Activated B cell treated with CpG ODN at 0.5 μM for 24 hours (primary cell): ENCODE data around the gene ME2. TPM values are rescaled to one million over a fixed set of nuclear protein-coding genes. Genes with fewer than 3 reads are reported as not detected.

Source experiments
- ATAC-seq: fragments of 200-7000 bp; cut with Tn5 transposase; one replicate; pipeline ENCODE4 v1.10.0; 2021; ENCODE audit warnings: low read depth, mild to moderate bottlenecking, moderate library complexity
- CTCF ChIA-PET: fragments of 350-600 bp; sonication (Branson Sonifier 250); formaldehyde crosslinking; loops from one replicate; lab custom pipeline; 2021; ENCODE audit warnings: antibody characterized with exemption; lab: Charles Lee
- POLR2A ChIA-PET: fragments of 350-600 bp; sonication (Branson Sonifier 250); formaldehyde crosslinking; loops from one replicate; lab custom pipeline; 2021; ENCODE audit warnings: antibody characterized with exemption; lab: Charles Lee
- DNase-seq: peaks from one replicate; pipeline ENCODE4 v3.0.0; 2022
- H3K27ac Mint-ChIP-seq: one replicate; pipeline ENCODE4 v1.8.0; 2020; ENCODE audit warnings: mixed read lengths
- H3K27me3 Mint-ChIP-seq: one replicate; pipeline ENCODE4 v1.8.0; 2021; ENCODE audit warnings: mixed read lengths
- H3K36me3 Mint-ChIP-seq: one replicate; pipeline ENCODE4 v1.8.0; 2021; ENCODE audit warnings: low read depth, mixed read lengths
- H3K4me1 Mint-ChIP-seq: one replicate; pipeline ENCODE4 v1.8.0; 2021; ENCODE audit warnings: mixed read lengths
- H3K4me3 Mint-ChIP-seq: one replicate; pipeline ENCODE4 v1.8.0; 2020; ENCODE audit warnings: mild to moderate bottlenecking, mixed read lengths
- H3K9me3 Mint-ChIP-seq: one replicate; pipeline ENCODE4 v1.8.0; 2020; ENCODE audit warnings: mixed read lengths
- intact Hi-C: fragments of 100-400 bp; cut with micrococcal nuclease; formaldehyde crosslinking; loops from one replicate; pipeline ENCODE4 v1.15.1; 2024
- total RNA-seq: library from RNA; stranded (reverse); gene quantifications from 2 replicates; pipeline ENCODE4 v1.2.3, GENCODE V29; 2022
- TF ChIP-seq, protein P1 (sequence below): fragments of 200-600 bp; IDR thresholded peaks from one replicate; pipeline ENCODE4 v1.8.0; 2022; ENCODE audit warnings: antibody characterized with exemption, mild to moderate bottlenecking

ME2 gene
- total RNA-seq, 1 donor from 2014 or later: 63.5 TPM

- no peak overlapping the region for H3K27ac Mint-ChIP-seq
- H3K9me3 Mint-ChIP-seq: no peaks in the 10 kb centered on the region
- H3K36me3 Mint-ChIP-seq: peaks cover 55% of the 10 kb centered on the region
- no peak for DNase-seq
- intact Hi-C loops: no loop called here
- ATAC-seq: no peak
- CTCF ChIA-PET: no interaction called here
- no peaks in the 10 kb centered on the region for H3K27me3 Mint-ChIP-seq
- POLR2A ChIA-PET: no interaction called here
- peaks cover 12% of the 10 kb centered on the region for H3K4me1 Mint-ChIP-seq
- TF ChIP-seq, protein P1, sequence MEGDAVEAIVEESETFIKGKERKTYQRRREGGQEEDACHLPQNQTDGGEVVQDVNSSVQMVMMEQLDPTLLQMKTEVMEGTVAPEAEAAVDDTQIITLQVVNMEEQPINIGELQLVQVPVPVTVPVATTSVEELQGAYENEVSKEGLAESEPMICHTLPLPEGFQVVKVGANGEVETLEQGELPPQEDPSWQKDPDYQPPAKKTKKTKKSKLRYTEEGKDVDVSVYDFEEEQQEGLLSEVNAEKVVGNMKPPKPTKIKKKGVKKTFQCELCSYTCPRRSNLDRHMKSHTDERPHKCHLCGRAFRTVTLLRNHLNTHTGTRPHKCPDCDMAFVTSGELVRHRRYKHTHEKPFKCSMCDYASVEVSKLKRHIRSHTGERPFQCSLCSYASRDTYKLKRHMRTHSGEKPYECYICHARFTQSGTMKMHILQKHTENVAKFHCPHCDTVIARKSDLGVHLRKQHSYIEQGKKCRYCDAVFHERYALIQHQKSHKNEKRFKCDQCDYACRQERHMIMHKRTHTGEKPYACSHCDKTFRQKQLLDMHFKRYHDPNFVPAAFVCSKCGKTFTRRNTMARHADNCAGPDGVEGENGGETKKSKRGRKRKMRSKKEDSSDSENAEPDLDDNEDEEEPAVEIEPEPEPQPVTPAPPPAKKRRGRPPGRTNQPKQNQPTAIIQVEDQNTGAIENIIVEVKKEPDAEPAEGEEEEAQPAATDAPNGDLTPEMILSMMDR: no peak
- H3K4me3 Mint-ChIP-seq: no peak overlapping the region
Observed at GRCh38 chr18:50895350-50896045, 16.6 kb downstream of the ME2 start.

- H3K4me3 Mint-ChIP-seq: no peak overlapping the region
- ATAC-seq (no peak), DNase-seq (no peak)
- no peaks in the 10 kb centered on the region for H3K9me3 Mint-ChIP-seq
- TF ChIP-seq, protein P1: no peak
- ChIA-PET POLR2A (no interaction called here), CTCF (no interaction called here)
- H3K27ac Mint-ChIP-seq: no peak overlapping the region
- intact Hi-C loops: no loop called here
- H3K4me1 Mint-ChIP-seq: peaks cover 18% of the 10 kb centered on the region
- H3K27me3 Mint-ChIP-seq: no peaks in the 10 kb centered on the region
- H3K36me3 Mint-ChIP-seq: peaks cover 55% of the 10 kb centered on the region
Observed at GRCh38 chr18:50896093-50896492, 17.2 kb downstream of the ME2 start.

GRCh38 chr18:50898919-50899318 lies 20.0 kb downstream of the ME2 start:
- Mint-ChIP-seq H3K4me3 (no peak overlapping the region), H3K27me3 (no peaks in the 10 kb centered on the region), H3K4me1 (peaks cover 22% of the 10 kb centered on the region), H3K36me3 (peaks cover 63% of the 10 kb centered on the region), H3K27ac (no peak overlapping the region), H3K9me3 (no peaks in the 10 kb centered on the region)
- DNase-seq (no peak), ATAC-seq (no peak)
- CTCF ChIA-PET: no interaction called here
- POLR2A ChIA-PET: no interaction called here
- TF ChIP-seq, protein P1: no peak
- intact Hi-C loops: no loop called here

- H3K9me3 Mint-ChIP-seq: peaks cover 5% of the 10 kb centered on the region
- no peak overlapping the region for H3K4me3 Mint-ChIP-seq
- H3K27ac Mint-ChIP-seq: no peak overlapping the region
- H3K27me3 Mint-ChIP-seq: no peaks in the 10 kb centered on the region
- peaks cover 20% of the 10 kb centered on the region for H3K4me1 Mint-ChIP-seq
- intact Hi-C loops: loop anchor here (5.0 kb wide), 1 partner anchor 65 kb away; the partner anchor contains the start of gene ELAC1
- TF ChIP-seq, protein P1: no peak
- no peak for DNase-seq
- ChIA-PET CTCF (no interaction called here), POLR2A (no interaction called here)
- ATAC-seq: no peak
- peaks cover 65% of the 10 kb centered on the region for H3K36me3 Mint-ChIP-seq
Observed at GRCh38 chr18:50902797-50903196, 23.9 kb downstream of the ME2 start.

- H3K4me1 Mint-ChIP-seq: peaks cover under 1% of the 10 kb centered on the region
- H3K4me3 Mint-ChIP-seq: no peak overlapping the region
- ATAC-seq: no peak
- H3K27me3 Mint-ChIP-seq: no peaks in the 10 kb centered on the region
- peaks cover 72% of the 10 kb centered on the region for H3K36me3 Mint-ChIP-seq
- ChIA-PET CTCF (no interaction called here), POLR2A (interaction anchor here (0.9 kb wide), 1 partner anchor 123 kb away, joined by 3 read pairs; the partner anchor contains the start of gene SMAD4)
- intact Hi-C loops: no loop called here
- H3K9me3 Mint-ChIP-seq: peaks cover 5% of the 10 kb centered on the region
- H3K27ac Mint-ChIP-seq: no peak overlapping the region
- no peak for DNase-seq
- TF ChIP-seq, protein P1: no peak
Observed at GRCh38 chr18:50906843-50907242, 27.9 kb downstream of the ME2 start.
